Caco-2 (cell line): ENCODE measurements around the gene CALCOCO1. TPM values are rescaled to one million over a fixed set of nuclear protein-coding genes. Genes with fewer than 3 reads are reported as not detected.

Source experiments
- BruUV-seq: library from RNA; stranded (reverse); fragments of 400-500 nt; replicated peaks from 2 replicates; lab custom pipeline; 2021; lab: Mats Ljungman, UMichigan
- CTCF ChIA-PET: fragments of 300-600 bp; sonication (Branson Sonifier 250); formaldehyde crosslinking; loops from one replicate; lab custom pipeline; 2022; ENCODE audit warnings: antibody characterized with exemption; lab: Charles Lee
- POLR2A ChIA-PET: fragments of 300-600 bp; sonication (Branson Sonifier 250); formaldehyde crosslinking; loops from one replicate; lab custom pipeline; 2022; ENCODE audit warnings: antibody characterized with exemption; lab: Charles Lee
- DNase-seq, 2 experiments: peaks; one replicate each; pipeline versions ENCODE4 v3.0.0 to v3.0.0-alpha.2; 2020 to 2022
- H3K27me3 ChIP-seq: replicated peaks from 2 replicates; pipeline ENCODE4 v1.6.0; 2011; ENCODE audit warnings: low read length; ENCODE audit not compliant: control insufficient read depth, insufficient read depth
- H3K36me3 ChIP-seq: 2 replicates; pipeline ENCODE4 v1.5.1; 2011; ENCODE audit warnings: low read length; ENCODE audit not compliant: control insufficient read depth, insufficient read depth
- H3K4me1 ChIP-seq: fragments of 250-450 bp; sonication (Bioruptor Pico); 2 replicates; pipeline ENCODE4 v1.5.1; 2020; ENCODE audit warnings: mild to moderate bottlenecking
- H3K4me3 ChIP-seq: 2 replicates; pipeline ENCODE4 v1.5.1; 2011; ENCODE audit warnings: low read depth, mild to moderate bottlenecking, control low read depth, low read length
- H3K9me3 ChIP-seq: fragments of 250-450 bp; sonication (Bioruptor Pico); 2 replicates; pipeline ENCODE4 v1.5.1; 2020; ENCODE audit warnings: mild to moderate bottlenecking, moderate library complexity
- H3K27ac Mint-ChIP-seq: one replicate; pipeline ENCODE4 v1.8.0; 2022; ENCODE audit warnings: mixed read lengths; ENCODE audit not compliant: unreplicated experiment
- H3K27me3 Mint-ChIP-seq: one replicate; pipeline ENCODE4 v1.8.0; 2022; ENCODE audit warnings: mixed read lengths; ENCODE audit not compliant: insufficient read depth, unreplicated experiment
- H3K36me3 Mint-ChIP-seq: one replicate; pipeline ENCODE4 v1.8.0; 2022; ENCODE audit warnings: mild to moderate bottlenecking, mixed read lengths; ENCODE audit not compliant: insufficient read depth, unreplicated experiment
- H3K4me1 Mint-ChIP-seq: one replicate; pipeline ENCODE4 v1.8.0; 2022; ENCODE audit warnings: low read depth, mixed read lengths; ENCODE audit not compliant: unreplicated experiment
- H3K4me3 Mint-ChIP-seq: one replicate; pipeline ENCODE4 v1.8.0; 2022; ENCODE audit warnings: mild to moderate bottlenecking, moderate library complexity, mixed read lengths; ENCODE audit not compliant: unreplicated experiment
- H3K9me3 Mint-ChIP-seq: one replicate; pipeline ENCODE4 v1.8.0; 2022; ENCODE audit warnings: mixed read lengths; ENCODE audit not compliant: unreplicated experiment
- CTCF ChIP-seq, 2 experiments: fragments of 200-600 bp in 1 of 2; IDR thresholded peaks; 1 replicate in 1 of 2; 2 replicates in 1 of 2; pipeline versions ENCODE4 v1.5.1 to v1.8.0; 2011 to 2022; ENCODE audit warnings: antibody characterized with exemption in 1 of 2, control low read depth in 1 of 2, inconsistent platforms in 1 of 2, low read depth in 1 of 2, low read length in 1 of 2, mild to moderate bottlenecking in 1 of 2, moderate library complexity in 1 of 2; ENCODE audit not compliant: insufficient read depth in 1 of 2, severe bottlenecking in 1 of 2, unreplicated experiment in 1 of 2
- intact Hi-C: fragments of 100-400 bp; cut with micrococcal nuclease; formaldehyde crosslinking; loops from one replicate; pipeline ENCODE4 v1.10.0; 2022; ENCODE audit not compliant: unreplicated experiment
- total RNA-seq: library from RNA; stranded (reverse); gene quantifications from 2 replicates; pipeline ENCODE4 v1.2.3, GENCODE V29; 2022

The CALCOCO1 gene
- total RNA-seq, 1 experiment from 2014 or later: 19.3 TPM

GRCh38 chr12:53761306-53761705, 34.1 kb upstream of the CALCOCO1 start:
- no peak for DNase-seq
- Histone ChIP-seq H3K9me3 (no peaks in the 10 kb centered on the region), H3K27me3 (no peaks in the 10 kb centered on the region; the same call in 1 of the 2 replicates), H3K4me3 (no peak overlapping the region), H3K36me3 (no peaks in the 10 kb centered on the region), H3K4me1 (no peaks in the 10 kb centered on the region)
- TF ChIP-seq CTCF (IDR thresholded peaks at IDR 0.05; ENCODE audit: insufficient read depth in 1 of 2, low read depth in 1 of 2, low read length in 1 of 2, severe bottlenecking in 1 of 2, unreplicated experiment in 1 of 2): no peak
- no TSS peak for BruUV-seq
- intact Hi-C loops: no loop called here
- Mint-ChIP-seq H3K9me3 (no peaks in the 10 kb centered on the region), H3K4me3 (no peak overlapping the region), H3K4me1 (no peaks in the 10 kb centered on the region), H3K27me3 (peaks cover 40% of the 10 kb centered on the region), H3K36me3 (no peaks in the 10 kb centered on the region), H3K27ac (no peak overlapping the region)
- ChIA-PET POLR2A (no interaction called here), CTCF (no interaction called here)

DNA sequence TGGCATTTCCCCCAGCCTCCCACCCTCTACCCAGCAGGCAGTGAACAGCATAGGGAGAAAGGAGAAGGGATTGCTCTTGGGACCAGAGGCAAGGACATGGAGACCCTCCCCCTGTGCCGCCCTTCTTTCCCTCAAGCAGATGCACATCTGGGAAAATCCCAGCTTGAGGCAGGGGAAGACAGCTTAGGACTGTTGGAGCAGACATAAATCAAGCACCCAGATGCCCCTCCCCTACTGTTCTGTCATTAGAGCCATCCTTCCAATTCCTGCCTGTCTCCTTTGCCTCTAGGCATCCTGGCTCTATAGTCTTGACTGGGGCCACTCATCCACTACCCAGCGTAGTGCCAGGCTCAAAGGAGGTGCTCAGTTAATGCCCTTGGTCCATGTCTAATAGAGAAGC, 32.0 kb upstream of the CALCOCO1 start:
- Histone ChIP-seq H3K27me3 (no peaks in the 10 kb centered on the region), H3K36me3 (no peaks in the 10 kb centered on the region), H3K4me1 (no peaks in the 10 kb centered on the region), H3K9me3 (no peaks in the 10 kb centered on the region), H3K4me3 (no peak overlapping the region)
- no peaks in the 10 kb centered on the region for H3K36me3 Mint-ChIP-seq
- POLR2A ChIA-PET: no interaction called here
- no peaks in the 10 kb centered on the region for H3K9me3 Mint-ChIP-seq
- TF ChIP-seq CTCF (IDR thresholded peaks at IDR 0.05; ENCODE audit: insufficient read depth in 1 of 2, low read depth in 1 of 2, low read length in 1 of 2, severe bottlenecking in 1 of 2, unreplicated experiment in 1 of 2): no peak
- intact Hi-C loops: loop anchor here (10.0 kb wide), 1 partner anchor 456 kb away; no protein-coding TSS in a partner anchor
- H3K27me3 Mint-ChIP-seq: peaks cover 36% of the 10 kb centered on the region
- CTCF ChIA-PET: no interaction called here
- H3K27ac Mint-ChIP-seq: no peak overlapping the region
- BruUV-seq: no TSS peak
- no peak overlapping the region for H3K4me3 Mint-ChIP-seq
- H3K4me1 Mint-ChIP-seq: no peaks in the 10 kb centered on the region
- DNase-seq: no peak

DNA sequence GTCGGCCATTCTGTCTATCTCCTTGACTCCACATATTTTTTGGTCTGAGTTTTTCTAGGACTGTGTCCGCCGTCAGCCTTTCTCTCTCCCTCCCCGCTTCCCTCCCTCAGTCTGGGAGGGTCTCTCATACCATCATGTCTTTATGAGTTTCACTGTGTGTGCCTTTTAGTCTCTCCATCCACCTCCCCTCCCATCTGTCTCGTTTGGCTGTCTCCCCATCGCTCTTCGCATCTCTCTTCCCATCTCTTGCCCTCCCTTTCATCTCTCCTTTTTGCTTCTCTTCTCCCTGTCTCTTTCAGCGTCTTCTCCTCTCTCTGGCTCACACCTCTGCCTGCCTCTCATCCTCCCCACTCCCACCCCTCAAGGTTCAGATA, 31.5 kb upstream of the CALCOCO1 start:
- Histone ChIP-seq H3K27me3 (no peaks in the 10 kb centered on the region), H3K36me3 (no peaks in the 10 kb centered on the region), H3K4me1 (no peaks in the 10 kb centered on the region), H3K9me3 (no peaks in the 10 kb centered on the region), H3K4me3 (no peak overlapping the region)
- no peak for DNase-seq
- H3K4me3 Mint-ChIP-seq: no peak overlapping the region
- no peaks in the 10 kb centered on the region for H3K4me1 Mint-ChIP-seq
- peaks cover 35% of the 10 kb centered on the region for H3K27me3 Mint-ChIP-seq
- H3K9me3 Mint-ChIP-seq: no peaks in the 10 kb centered on the region
- no peak for TF ChIP-seq CTCF (IDR thresholded peaks at IDR 0.05; ENCODE audit: insufficient read depth in 1 of 2, low read depth in 1 of 2, low read length in 1 of 2, severe bottlenecking in 1 of 2, unreplicated experiment in 1 of 2)
- ChIA-PET POLR2A (no interaction called here), CTCF (interaction anchor here (2.2 kb wide), 1 partner anchor 13 kb away, joined by 7 read pairs; no protein-coding TSS in a partner anchor)
- intact Hi-C loops: loop anchor here (10.0 kb wide), 1 partner anchor 456 kb away; no protein-coding TSS in a partner anchor
- no peaks in the 10 kb centered on the region for H3K36me3 Mint-ChIP-seq
- H3K27ac Mint-ChIP-seq: no peak overlapping the region
- no TSS peak for BruUV-seq
